Measurements from ENCODE around the gene BAIAP2. TPM values are rescaled to one million over a fixed set of nuclear protein-coding genes. Genes with fewer than 3 reads are reported as not detected.

BAIAP2 gene
- total and polyA plus RNA-seq, 2 of the 13 experiments (the other 11 are each of a cell fraction or from before 2014, with no cell fraction given) = 22.5 to 24.0 TPM

GRCh38 chr17:81034779-81035520 is at the start of gene BAIAP2 (continued):
- TF ChIP-seq ZNF782 (CRISPR knock-in tag; IDR thresholded peaks at IDR 0.05; ENCODE audit: borderline replicate concordance) (peak; percentile 32; the same call in 1 of the 2 replicates), ZNF484 (CRISPR knock-in tag; IDR thresholded peaks at IDR 0.05; ENCODE audit: borderline replicate concordance, low read depth) (no peak), ZNF256 (CRISPR knock-in tag; conservative IDR thresholded peaks at IDR 0.05) (0 out of 2 replicates have a peak, but pooled peaks have one; percentile 22), FOXA1 (IDR thresholded peaks at IDR 0.05) (no peak), FOXA1 (CRISPR knock-in tag; IDR thresholded peaks at IDR 0.05) (no peak), ZNF879 (CRISPR knock-in tag; IDR thresholded peaks at IDR 0.05) (peak; percentile 70; the same call in 1 of the 2 replicates), SP140L (CRISPR knock-in tag; IDR thresholded peaks at IDR 0.05; ENCODE audit: borderline replicate concordance) (peak; percentile 49; the same call in 1 of the 2 replicates), PITX1 (CRISPR knock-in tag; IDR thresholded peaks at IDR 0.05) (peak; percentile 59; the same call in 1 of the 2 replicates), MIER3 (CRISPR knock-in tag; IDR thresholded peaks at IDR 0.05; ENCODE audit: borderline replicate concordance) (no peak), ZNF724P (CRISPR knock-in tag; IDR thresholded peaks at IDR 0.05; ENCODE audit: borderline replicate concordance) (peak; percentile 55; the same call in 1 of the 2 replicates), HOXA9 (CRISPR knock-in tag; IDR thresholded peaks at IDR 0.05; ENCODE audit: borderline replicate concordance) (no peak; the same call in 1 of the 2 replicates), TEAD3 (CRISPR knock-in tag; optimal IDR thresholded peaks at IDR 0.05; ENCODE audit: borderline replicate concordance) (no peak), SOX5 (CRISPR knock-in tag; IDR thresholded peaks at IDR 0.05; ENCODE audit: borderline replicate concordance) (peak; percentile 31; the same call in 1 of the 2 replicates), DRAP1 (CRISPR knock-in tag; IDR thresholded peaks at IDR 0.05) (peak; percentile 83), HCFC1 (IDR thresholded peaks at IDR 0.05; ENCODE audit: low read depth, low read length) (0 out of 2 replicates have a peak, but pooled peaks have one; percentile 14), ZNF574 (CRISPR knock-in tag; IDR thresholded peaks at IDR 0.05) (0 out of 2 replicates have a peak, but pooled peaks have one; percentile 30), CHCHD3 (CRISPR knock-in tag; IDR thresholded peaks at IDR 0.05) (0 out of 2 replicates have a peak, but pooled peaks have one; percentile 71), SMC3 (IDR thresholded peaks at IDR 0.05; ENCODE audit: low read length) (no peak), ARID4A (CRISPR knock-in tag; IDR thresholded peaks at IDR 0.05; ENCODE audit: borderline replicate concordance) (peak; percentile 75), POLR2G (IDR thresholded peaks at IDR 0.05; ENCODE audit: low read depth, low read length) (peak; percentile 99), MYNN (CRISPR knock-in tag; IDR thresholded peaks at IDR 0.05; ENCODE audit: low read depth) (peak; percentile 77; the same call in 1 of the 2 replicates), SOX13 (IDR thresholded peaks at IDR 0.05) (peak; percentile 51; the same call in 1 of the 2 replicates), SOX13 (CRISPR knock-in tag; conservative IDR thresholded peaks at IDR 0.05 in 1 of 2, IDR thresholded peaks at IDR 0.05 in 1 of 2) (no peak)
